Astrocyte of the cerebellum (primary cell): Measurements from ENCODE around the gene RAB31.

ENCODE experiments used
- DNase-seq: peaks from one replicate; pipeline ENCODE4 v3.0.0-alpha.2; 2011; ENCODE audit warnings: low read depth
- H3K4me3 ChIP-seq: 2 replicates; pipeline ENCODE4 v1.5.1; 2011; ENCODE audit warnings: mild to moderate bottlenecking, low read depth, low read length, moderate library complexity
- in situ Hi-C: cut with HindIII; loops from 2 replicates; pipeline ENCODE4 v1.10.0; 2017; ENCODE audit warnings: low sequenced_read_pairs
- TF ChIP-seq, protein P1 (sequence below): IDR thresholded peaks from 2 replicates; pipeline ENCODE4 v1.5.1; 2012; ENCODE audit warnings: low read length, low read depth, moderate library complexity, mild to moderate bottlenecking; ENCODE audit errors: missing control alignments

Gene RAB31

DNA sequence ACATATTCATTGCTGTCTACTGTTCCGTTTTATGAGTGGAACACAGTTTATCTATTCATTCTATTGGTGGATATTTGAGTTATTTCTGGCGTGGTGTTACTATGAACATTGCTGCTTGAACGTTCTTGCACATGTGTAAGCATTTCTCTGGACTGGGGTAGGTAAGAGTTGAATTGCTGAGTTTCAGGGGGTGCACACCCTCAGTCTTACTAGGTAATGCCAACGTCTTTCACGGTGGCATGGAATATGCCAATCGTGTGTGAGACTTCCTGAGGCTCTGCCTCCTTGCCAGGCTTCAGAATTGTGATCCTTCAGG lies 121.3 kb downstream of the RAB31 start:
- H3K4me3 ChIP-seq, result no peak overlapping the region
- DNase-seq, result no peak
- in situ Hi-C loops, result no loop called here
- TF ChIP-seq, protein P1, sequence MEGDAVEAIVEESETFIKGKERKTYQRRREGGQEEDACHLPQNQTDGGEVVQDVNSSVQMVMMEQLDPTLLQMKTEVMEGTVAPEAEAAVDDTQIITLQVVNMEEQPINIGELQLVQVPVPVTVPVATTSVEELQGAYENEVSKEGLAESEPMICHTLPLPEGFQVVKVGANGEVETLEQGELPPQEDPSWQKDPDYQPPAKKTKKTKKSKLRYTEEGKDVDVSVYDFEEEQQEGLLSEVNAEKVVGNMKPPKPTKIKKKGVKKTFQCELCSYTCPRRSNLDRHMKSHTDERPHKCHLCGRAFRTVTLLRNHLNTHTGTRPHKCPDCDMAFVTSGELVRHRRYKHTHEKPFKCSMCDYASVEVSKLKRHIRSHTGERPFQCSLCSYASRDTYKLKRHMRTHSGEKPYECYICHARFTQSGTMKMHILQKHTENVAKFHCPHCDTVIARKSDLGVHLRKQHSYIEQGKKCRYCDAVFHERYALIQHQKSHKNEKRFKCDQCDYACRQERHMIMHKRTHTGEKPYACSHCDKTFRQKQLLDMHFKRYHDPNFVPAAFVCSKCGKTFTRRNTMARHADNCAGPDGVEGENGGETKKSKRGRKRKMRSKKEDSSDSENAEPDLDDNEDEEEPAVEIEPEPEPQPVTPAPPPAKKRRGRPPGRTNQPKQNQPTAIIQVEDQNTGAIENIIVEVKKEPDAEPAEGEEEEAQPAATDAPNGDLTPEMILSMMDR, result no peak

DNA sequence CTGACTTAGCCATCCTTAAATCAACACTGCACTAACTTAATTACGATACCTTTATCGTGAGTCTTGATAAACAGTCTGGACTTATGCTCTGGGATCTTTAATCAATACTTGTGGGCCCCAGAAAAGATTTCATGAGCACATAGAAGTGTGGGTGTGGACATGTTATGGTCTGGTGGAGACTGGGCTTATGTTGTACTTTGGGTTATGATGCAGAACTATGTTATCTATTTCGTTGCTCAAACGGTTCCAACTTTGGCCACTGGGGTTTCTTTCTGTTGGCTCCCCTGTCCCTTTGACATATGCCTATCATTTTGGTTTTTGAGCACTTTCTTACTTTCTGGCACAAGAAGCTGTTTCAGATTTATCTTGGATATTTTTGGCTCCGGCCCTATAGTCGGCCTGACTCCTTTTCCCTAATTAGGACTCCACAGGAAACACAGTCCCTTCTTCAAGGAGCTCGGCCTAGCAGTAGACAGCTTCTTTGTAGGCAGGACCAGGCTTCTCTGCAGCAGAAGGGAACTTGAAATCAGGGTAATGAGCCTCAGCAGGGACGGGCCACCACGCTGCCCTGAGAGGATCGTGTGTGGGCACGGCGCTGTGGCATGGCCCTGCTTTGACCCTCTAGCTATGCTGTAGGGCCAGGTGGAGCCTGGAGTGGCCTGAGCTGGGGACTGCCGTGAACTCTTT lies 123.1 kb downstream of the RAB31 start:
- in situ Hi-C loops, result no loop called here
- DNase-seq, result no peak
- no peak overlapping the region for H3K4me3 ChIP-seq
- TF ChIP-seq, protein P1, result no peak

DNA sequence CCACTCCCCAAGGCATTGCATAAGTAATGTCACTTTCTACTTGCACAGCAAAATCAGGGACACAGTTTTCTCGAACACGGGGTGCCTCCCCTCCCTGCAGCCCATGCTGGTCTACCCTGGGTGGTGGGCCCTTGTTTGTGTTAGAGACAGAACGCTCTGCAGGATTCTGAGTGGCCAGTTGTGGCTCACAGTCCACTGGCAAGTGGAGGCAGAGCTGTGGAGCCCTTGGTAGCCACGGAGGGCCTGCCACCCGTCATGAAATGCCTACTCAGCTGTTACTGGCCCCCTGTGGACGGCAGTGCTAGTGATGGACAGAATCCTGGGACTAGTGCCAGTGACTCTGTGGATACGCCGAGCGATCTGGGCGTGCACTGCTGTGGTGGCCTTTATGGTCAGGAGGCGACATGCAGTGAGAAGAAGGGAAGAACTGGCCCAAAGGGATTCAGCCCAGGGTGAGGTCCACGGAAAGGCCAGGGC lies 123.7 kb downstream of the RAB31 start:
- TF ChIP-seq, protein P1, result no peak
- no peak overlapping the region for H3K4me3 ChIP-seq
- in situ Hi-C loops, result no loop called here
- DNase-seq, result no peak

DNA sequence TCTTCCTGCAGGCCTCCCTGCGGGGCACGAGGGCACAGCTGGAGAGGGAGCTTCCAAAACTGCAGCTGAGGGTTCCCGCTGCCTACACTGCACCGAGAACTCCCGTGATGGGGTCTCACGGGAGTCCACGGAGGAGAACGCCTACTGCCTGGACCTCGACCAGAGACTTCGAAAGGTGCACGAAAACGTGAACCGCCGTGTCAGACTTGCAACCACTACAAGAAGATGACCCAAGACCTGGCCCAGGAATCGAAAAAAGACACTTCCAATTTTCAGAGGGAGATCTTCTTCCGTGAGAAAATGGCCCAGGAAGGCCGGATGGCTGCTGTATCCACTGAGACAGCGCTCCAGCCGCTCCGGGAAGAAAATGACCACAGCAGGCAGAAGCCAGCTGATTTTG lies 124.8 kb downstream of the RAB31 start:
- TF ChIP-seq, protein P1, result no peak
- in situ Hi-C loops, result no loop called here

DNA sequence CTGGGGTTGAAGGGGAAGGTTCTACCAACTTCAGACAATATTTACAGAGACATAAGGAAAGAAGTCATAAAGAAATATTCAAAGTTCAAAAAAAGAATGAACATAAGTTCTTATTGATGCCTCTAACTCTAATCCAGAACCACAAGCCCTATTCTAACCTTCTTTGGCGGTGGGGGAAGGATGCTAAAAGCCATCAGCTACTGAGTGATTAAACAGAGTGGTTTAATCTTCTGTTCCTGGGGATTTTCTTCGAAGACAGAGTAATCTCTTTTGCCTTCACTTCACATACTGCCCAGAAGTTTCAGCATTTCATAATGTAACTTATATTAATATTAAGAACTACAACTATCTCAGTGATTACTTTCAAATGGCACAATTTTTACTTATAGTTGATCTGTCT lies 126.5 kb downstream of the RAB31 start:
- TF ChIP-seq, protein P1, result no peak
- no peak for DNase-seq
- H3K4me3 ChIP-seq, result no peak overlapping the region
- in situ Hi-C loops, result no loop called here

More for the DNA sequence above, 124.8 kb downstream of the RAB31 start:
- H3K4me3 ChIP-seq, result no peak overlapping the region
- DNase-seq, result no peak

DNA sequence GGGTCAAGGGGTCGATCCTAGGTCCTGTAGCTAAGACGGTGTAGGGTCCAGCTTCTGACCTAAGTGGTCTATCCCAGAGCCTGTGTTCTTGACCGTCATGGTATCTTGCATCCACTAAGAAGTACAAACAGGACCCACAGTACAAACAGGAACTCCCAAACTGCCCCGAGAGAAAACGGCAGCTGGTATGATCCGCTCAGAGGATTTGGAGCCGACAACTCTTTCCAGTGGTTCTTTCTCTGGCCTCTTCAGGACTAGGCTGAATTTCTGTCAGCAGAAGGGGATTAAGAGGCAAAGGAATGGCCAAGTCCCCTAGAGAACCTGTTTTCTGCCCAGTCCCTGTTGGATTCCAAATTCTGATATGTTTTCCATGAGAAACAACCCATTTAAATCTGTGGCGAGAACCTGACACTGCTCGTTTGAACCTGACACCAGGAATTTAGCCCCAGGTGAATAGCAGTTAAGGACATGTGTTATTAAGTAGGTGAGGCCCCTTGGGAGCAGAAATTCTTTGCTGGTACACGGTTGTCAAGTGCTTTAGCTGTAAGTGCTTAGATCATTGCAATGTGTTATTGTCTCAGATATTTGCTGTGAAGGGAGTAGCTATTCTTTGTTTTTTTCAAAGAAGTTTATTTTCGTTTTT lies 127.1 kb downstream of the RAB31 start:
- H3K4me3 ChIP-seq, result no peak overlapping the region
- in situ Hi-C loops, result no loop called here
- TF ChIP-seq, protein P1, result no peak
- DNase-seq, result no peak
